GM13976 (cell line): Measurements from ENCODE around the gene SF1.

Source experiments
- DNase-seq: peaks from one replicate; pipeline ENCODE4 v3.0.0; 2012; ENCODE audit warnings: low spot score
- in situ Hi-C: fragments of 300-500 bp; cut with MboI; formaldehyde crosslinking; loops from one replicate; pipeline ENCODE4 v1.12.0; 2022; ENCODE audit warnings: low sequenced_read_pairs, mixed read lengths, inconsistent platforms; ENCODE audit not compliant: unreplicated experiment
- TF ChIP-seq, protein P1 (sequence below): IDR thresholded peaks from 2 replicates; pipeline ENCODE4 v1.5.1; 2012; ENCODE audit warnings: borderline replicate concordance, mild to moderate bottlenecking; ENCODE audit not compliant: insufficient read depth; ENCODE audit errors: extremely low read depth, missing control alignments, control extremely low read depth

The SF1 gene

DNA sequence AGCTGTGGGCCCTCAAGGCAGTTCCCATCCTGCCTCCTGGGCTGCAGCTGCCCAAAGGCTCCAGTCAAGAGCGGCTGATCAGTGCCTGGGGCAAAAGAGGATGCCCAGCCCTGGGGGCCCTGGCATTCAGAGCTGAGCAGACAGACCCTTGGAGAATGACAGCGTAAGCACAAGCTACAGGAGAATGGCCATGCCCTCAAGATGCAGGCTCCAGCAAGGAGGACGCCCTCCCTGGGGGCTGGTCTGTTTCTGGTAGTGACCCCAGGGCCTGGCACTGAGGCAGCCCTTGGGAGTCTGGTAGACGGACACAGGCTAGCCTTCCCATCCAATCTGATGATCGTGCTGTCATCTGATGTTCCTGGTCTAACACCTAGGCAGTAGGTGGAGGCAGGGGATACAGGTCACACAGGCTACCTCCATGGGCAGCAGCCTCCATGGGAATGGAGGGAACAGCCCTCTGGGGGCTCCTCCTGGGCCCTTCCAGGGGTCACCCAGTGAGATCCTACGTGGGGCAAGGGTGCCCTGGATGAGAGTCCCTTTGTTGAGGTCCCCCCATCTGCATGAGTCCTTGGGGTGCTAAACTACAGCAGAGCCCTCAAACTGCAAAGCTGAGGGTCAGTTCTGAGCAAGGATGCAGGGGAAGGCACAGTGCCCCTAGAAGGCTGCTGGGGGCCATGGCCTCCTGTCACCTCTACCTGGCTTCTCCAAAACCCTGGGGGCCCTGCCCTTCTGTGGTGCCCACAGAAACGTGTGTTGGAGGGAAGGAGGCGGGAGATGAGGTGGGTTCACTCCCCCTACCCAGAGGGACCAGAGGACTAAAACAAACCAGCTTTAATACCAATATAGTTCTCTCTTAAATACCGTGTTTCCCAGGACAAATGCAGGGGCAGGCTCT, 10.2 kb upstream of the SF1 start:
- peak; percentile 13 for DNase-seq
- TF ChIP-seq, protein P1, sequence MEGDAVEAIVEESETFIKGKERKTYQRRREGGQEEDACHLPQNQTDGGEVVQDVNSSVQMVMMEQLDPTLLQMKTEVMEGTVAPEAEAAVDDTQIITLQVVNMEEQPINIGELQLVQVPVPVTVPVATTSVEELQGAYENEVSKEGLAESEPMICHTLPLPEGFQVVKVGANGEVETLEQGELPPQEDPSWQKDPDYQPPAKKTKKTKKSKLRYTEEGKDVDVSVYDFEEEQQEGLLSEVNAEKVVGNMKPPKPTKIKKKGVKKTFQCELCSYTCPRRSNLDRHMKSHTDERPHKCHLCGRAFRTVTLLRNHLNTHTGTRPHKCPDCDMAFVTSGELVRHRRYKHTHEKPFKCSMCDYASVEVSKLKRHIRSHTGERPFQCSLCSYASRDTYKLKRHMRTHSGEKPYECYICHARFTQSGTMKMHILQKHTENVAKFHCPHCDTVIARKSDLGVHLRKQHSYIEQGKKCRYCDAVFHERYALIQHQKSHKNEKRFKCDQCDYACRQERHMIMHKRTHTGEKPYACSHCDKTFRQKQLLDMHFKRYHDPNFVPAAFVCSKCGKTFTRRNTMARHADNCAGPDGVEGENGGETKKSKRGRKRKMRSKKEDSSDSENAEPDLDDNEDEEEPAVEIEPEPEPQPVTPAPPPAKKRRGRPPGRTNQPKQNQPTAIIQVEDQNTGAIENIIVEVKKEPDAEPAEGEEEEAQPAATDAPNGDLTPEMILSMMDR = no peak
- in situ Hi-C loops = no loop called here

DNA sequence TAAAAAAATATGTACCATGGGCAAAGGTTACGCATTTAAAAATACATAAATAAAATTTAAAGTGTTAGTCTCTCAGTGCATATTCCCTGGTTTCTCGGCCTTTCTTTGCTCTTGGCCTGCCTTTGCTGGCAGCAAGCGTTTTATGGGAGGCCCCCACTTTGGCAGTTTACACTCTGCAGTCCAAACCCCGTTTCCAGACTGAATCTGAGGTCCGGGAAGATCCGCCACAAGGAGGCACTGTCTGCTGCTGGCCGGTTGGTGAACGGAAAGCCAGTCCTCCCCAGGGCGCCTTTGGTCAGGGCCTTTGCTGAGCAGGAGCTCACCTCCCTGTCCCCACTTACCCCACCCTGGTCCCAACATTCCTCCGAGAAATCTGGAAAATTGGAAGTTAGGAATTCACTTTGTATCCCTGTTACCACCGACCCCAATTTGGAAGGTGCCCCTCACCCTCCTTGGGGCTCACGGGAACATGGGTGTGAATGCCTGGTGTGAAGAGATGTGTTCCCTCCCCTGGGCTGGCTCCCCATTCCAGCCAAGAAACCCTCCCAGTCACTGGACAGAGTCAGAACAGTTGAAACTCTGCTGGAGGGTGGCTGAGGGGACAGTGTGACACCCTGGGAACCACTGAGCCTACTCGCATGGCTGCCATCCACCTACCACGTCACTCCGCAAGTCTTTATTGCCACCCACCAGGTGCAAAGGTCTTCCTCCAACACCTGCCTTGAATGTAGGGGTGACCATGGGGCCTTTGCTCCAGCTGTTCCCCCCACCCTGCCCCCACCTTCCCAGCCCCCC, 9.4 kb upstream of the SF1 start:
- peak; percentile 82 for DNase-seq

DNA sequence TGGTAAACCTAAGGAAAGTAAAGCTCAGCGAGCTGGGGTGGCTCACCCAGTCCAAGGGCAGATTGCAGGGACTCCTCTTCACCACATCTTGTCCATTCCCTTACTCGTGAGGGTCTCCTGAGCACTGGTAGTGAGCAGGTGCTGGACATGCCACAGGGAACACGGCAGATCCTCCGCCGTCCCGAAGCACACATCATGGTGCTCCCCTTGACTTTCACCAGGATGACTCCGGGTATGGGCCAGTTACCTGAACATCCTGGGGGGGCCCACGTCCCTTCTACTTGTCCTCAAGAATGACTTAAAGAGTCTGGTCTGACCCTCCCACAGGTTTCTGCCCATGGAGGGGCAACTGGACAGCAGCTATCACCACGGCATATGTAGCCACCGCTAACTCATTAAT, 8.0 kb upstream of the SF1 start:
- TF ChIP-seq, protein P1 = no peak
- in situ Hi-C loops = no loop called here
- DNase-seq = no peak

More for the DNA sequence above, 9.4 kb upstream of the SF1 start:
- in situ Hi-C loops = no loop called here
- TF ChIP-seq, protein P1 = peak; percentile 68

DNA sequence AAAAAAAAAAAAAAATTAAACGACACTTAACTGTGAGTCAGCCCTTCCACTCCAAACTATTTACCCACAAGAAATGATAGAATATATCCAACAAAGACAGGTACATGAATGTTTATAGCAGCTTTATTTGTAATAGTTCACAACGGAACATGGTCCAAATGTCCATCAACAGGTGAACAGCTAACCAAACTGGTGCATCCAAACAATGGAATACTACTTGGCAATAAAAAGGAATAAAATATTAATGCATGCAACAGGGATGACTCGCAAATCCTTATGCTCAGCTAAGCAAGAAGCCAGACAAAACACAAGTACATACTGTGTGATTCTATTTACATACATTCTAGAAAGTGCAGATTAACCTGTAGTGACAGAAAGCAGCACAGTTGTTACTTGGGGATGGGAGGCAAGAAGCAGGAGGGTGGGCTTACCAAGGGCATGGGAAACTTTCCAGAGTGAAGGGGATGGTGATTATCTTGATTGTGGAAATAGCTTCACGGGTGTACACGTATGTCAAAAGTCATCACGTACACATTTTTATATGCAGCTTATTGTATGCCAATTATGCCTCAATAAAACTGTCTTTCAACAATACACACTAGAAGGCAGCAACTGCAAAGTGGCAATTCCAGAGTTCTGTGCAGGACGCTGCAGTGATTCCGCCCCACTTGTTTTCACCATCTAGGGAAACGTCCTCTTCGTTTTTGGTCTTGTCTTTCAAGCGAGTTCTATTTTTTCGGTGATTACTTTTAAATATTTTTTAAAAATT, 6.7 kb upstream of the SF1 start:
- TF ChIP-seq, protein P1 = no peak
- in situ Hi-C loops = no loop called here
- DNase-seq = no peak

DNA sequence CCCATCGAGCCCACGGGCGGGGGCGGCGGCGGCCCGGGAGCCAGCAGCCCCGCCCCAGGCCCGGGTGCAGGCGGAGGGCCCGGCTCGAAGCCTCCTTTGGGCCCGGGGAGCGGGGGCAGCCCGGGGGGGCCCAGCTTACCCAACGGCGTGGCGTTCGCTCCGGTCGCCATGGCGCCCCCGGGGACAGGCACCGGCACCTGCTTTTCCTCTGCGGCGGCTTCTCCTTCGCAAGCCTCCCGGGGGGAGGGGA, 194 bp downstream of the SF1 start:
- DNase-seq = no peak
- in situ Hi-C loops = no loop called here
- TF ChIP-seq, protein P1 = no peak
